GM18498 (cell line): ENCODE measurements around the gene FOXO1.

ENCODE experiments used
- ATAC-seq: cut with Tn5 transposase; IDR thresholded peaks from one replicate; pipeline ENCODE4 v1.9.1; 2021; ENCODE audit warnings: mild to moderate bottlenecking, moderate library complexity; ENCODE audit not compliant: unreplicated experiment

Gene FOXO1

DNA sequence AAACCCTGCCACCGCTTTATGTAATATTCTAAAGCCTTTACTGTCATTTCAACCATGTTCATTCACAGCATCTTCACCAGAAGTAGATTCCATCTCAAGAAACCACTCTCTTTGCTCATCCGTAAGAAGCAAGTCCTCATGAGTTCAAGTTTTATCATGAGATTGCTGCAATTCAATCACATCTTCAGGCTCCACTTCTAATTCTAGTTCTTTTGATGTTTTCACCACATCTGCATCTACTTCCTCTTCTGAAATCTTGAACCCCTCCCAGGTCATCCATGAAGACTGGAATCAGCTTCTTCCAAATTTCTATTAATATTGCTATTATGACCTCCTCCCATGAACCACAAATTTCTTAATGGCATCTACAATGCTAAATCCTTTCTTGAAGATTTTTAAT lies 83.9 kb downstream of the FOXO1 start:
- no peak for ATAC-seq

DNA sequence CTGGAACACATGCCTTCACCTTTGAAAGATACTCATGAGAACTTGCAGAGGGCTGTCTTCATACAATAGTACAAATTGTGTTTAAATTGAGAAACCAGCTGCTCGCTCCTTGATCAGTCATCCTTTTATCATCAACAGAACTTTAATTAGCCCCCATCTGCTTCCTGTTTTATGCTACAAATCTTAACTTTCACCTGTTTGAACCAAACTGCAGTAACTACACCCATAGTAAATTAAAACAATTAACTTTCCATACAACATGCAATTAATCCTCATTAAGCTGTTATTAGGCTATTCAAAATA lies 85.2 kb downstream of the FOXO1 start:
- no peak for ATAC-seq

DNA sequence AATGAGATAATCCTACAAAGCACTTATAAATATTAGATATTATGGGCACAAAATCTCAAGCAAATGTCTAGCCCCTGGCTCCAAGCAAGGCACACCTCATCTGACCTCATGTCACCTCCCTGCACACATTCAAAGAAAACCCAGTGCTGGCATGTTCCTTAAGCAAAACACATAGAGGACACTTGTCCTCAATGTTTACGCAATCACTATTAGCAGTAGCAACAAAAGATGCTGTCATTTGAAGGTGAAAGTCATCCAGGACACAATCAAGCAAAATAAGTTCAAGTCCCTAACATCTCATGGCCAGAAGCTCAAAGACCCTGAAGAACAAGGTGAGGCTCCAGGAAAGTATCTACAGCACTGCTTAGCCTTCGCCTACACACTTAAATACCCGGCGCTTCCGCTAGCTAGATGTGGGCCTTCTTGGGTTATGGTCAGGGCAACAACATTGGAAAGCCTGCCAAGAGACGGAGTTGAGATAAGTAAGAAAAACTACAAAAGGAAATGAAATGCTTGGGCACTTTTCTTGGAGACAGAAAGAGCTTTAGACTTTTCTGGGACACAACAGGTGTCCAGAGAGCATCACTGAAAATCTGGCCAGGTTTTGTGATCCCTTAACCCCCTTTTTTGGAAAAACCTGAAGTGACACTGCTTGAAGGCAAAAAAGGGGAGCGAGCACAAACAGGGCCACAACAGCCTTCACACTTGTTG lies 85.7 kb downstream of the FOXO1 start:
- ATAC-seq: no peak

DNA sequence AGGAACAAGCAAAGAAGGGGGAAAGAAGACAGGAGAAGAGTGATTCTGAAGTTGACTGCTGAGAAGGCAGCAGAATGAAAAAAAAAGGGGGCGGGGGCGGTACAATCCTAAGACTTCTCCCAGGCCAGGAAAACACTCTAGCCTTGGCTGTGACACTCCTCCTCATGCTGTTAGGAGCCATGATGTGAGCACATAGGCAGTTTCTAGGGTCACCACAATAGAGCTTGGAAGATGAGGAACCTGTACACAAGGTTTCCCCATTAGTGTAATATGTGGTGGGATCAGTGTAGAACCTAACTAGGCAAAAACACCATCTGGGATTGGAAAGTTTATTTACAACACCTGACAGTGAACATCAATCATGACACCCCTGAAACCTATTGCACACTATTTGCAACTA lies 86.9 kb downstream of the FOXO1 start:
- ATAC-seq: no peak

DNA sequence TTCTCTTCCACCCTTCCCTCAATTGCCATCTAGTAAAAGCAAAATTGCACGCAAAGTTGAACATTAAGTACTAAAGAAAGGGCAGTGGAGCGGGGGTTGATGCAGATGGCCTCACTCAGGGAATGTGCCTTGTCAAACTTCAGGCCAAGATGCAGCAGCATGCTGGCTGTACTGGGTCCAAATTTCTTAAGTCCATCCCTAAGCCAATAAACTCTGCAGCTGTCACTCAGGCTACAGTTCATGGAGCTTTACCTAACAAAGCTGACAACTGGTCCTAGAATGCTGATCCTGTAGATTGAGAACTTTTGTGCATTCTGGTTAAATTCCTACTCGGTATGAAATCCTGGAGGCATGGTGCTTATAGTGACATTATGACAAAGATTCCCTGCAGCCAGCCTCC lies 88.4 kb downstream of the FOXO1 start:
- no peak for ATAC-seq

DNA sequence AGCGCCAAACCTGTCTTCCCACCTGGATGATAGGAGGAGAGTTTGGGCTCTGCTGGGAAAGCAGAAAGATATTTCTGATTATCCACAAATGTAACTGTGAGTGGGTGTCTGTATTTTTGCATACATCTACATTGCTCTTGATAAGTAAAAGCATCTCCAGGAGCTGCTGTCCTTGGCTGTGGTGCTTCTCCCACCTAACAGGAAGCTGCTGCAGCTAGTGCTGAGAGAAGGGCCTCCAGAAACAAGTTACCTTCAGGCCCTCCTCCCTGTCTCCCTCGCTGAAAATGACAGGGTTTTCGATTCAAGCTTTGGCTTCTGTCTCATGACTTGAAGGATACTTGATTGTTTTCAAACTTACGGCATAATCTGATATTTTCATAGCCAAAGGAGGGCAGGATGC lies 90.1 kb downstream of the FOXO1 start:
- ATAC-seq: no peak

DNA sequence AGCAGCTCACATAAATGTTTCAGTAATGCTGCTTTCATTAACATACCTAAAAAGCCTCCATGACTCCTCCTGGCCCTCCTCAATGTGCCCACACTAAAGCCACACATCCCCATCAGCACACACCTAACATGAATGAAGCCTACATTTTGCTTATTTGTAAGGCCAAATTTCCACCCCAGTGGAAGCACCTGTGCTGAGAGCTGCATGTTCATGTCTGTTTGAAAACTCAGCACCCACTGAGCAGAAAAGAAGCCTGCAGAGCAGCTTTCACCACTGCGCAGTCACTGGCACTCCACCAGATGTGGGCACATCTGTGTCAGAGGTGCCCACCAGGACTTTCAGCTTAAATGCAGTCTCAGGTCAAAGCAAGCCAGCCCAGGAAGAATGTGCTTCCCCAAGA lies 93.5 kb downstream of the FOXO1 start:
- no peak for ATAC-seq

DNA sequence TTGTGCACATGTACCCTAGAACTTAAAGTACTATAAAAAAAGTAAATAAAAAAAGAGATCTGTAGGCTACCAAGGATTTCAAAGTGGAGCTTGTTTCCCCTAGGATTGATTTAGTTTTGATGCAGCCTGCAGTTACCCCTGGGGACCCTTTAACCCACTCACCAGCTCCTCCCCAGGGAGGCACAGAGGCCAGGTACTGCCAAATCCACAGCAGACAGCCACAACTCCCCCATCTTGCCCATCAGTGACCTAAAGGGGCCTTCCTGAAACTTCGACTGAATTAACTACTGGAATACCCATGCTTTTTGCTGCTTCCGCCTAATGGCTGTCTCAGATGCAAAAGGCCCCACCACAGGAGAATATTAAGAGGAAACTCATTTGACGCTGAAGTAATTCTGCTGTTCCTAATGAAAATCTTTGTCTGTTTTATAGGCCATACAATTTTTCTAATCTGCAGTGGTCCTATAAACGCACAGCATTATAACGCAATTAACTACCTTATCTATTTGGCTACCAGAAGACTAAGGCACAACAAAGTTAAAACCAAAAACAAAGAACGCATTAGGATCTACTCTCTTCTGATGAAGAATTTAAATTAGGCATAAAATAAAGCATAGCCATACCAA lies 95.0 kb downstream of the FOXO1 start:
- ATAC-seq: no peak

DNA sequence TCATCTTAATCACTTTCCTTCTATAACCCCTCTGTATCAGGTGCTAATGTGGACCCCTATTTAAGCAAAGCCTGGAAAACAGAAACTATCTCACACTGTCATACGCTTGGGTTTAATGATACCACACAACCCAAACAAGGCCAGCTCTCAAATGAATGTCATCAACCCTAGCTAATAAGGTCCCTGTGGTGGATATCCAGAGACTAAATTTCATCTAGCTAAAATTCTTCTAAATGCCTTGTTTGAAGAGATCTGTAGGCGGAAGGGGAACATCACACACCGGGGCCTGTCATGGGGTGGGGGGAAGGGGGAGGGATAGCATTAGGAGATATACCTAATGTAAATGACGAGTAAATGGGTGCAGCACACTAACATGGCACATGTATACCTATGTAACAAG lies 95.5 kb downstream of the FOXO1 start:
- no peak for ATAC-seq

DNA sequence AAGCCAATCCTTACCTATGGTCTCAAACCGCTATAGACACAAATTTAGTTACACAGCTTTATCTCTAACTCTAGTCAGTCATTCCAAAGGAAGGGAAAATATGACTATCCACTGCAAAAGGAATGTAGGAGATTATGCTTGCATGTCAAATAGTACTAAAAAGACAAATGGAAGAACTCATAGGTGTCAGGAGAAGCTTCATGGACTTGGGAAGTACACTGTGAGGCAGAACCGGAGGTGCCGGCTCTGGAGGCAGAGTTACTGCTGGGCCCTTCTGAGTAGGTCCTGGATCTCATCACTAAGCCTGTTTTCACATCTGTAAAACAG lies 97.5 kb downstream of the FOXO1 start:
- no peak for ATAC-seq

DNA sequence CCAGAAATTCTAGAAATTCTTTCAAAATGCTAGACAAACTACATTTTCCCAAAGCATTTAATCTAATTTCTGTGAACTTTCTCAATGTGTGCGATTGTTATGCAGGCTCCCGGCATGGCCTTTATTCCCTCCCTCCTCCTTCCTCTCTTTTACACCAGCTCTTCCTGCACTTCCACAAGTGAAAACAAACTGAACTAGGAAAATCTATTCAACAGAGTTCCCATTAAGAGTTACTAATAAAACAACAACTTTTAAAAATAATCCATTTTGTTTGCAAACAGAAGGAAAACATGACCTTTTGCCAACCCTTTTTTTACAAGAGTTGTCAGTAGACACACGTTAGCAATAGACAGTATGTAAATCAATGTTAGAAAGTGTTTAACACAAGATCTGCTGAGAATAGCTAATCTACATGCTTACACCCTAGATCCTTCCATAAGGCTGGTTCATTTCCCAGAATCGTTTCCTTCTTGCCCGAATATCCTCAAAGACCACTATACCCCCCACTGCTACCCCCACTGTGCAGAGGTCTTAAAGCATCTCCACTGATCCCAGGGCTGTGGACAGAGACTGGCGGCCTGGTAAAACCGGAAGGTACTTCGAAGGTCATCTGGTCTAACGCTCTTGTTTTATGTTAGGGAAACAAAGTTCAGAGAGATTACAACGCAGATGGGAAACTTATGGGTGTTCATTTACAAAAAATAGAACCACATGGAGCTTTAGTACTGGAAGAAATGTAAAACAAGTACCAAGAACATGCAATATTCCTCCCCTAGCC lies 98.0 kb downstream of the FOXO1 start:
- no peak for ATAC-seq

DNA sequence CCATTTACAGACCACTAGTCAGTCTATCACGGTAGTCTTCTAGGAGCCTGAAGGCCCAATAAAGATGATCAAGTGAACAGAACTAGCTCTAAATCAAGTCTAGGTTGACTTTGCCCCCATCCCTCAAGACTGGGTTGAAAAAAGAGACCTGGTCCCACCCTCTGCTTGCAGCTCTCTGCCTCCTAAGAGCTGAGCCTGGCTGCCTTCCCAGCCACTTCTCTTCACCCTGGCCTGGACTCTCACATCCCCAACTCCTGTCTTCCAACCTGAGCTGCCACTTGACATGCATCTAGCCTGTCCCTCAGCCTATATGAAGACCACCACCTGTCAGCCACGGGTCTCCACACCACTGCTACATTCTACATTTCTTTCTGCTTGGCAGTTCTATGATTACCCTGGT lies 99.6 kb downstream of the FOXO1 start:
- no peak for ATAC-seq

DNA sequence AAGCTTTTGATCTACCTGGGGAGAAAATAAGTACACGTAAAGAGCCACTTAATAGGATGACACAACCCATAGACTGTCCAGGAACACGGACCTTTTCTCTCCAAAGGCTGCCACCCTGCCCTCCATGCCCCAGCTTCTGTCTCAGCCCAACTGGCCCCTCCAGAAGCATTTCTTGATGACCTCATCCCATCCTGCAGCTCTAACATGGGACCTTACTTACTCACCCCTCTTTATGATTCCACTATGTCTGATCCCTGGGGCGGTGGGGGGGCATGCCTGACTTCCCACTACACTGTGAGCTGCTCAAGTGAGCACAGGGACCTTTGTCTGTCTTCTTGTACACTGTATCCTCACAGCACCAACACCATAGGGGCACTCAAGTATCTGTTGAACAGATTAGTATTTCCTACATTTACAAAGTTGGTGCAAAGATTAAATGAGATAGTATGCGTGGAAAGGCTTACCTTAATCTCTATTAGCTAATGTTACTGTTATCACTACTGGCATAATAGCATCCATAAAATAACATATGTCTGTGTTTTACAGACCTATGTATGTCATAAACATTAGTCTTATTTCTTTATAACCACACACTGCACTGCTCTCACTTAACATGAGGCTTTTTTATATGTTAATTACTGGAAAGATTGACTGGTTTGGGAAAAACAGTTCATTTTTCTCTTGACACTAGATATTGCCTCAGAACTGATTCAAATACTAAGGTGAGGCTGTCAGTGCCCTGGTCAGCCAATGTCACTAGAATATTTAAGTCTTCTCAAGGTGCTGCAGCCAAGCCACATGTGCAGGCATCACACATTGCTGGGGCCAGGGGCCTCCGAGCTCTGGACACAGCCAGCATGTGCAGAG lies 100.9 kb downstream of the FOXO1 start:
- no peak for ATAC-seq

DNA sequence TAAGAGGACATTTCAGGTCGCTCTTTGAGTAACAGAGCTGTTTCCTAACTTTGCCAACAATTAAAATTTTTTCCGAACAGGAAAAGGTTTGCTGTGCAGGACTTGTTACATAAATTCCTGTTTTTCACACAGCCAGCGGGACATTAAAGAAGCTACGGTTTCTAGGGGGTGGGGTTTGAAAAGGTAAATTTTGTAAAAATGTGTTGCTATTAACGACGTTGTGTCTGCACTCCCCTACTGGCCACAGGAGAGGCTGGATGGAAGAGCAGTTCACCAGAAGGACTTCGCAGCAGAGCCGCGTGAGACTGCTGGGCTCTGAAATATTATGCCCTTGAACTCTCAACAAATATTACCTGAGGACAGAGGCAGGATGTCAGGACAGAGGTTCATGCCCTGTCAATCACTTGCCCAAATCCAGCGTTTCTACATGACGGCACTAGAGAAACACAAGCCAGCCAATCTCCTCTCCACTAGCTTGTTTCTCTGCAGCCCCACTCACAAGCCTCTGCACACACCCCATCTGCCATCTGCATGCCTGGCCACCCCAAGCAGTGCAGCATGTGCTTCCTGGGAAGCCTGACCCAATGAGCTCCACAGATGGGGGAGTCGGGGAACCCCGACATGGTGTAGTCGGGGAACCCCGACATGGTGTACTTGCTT lies 102.0 kb downstream of the FOXO1 start:
- no peak for ATAC-seq

DNA sequence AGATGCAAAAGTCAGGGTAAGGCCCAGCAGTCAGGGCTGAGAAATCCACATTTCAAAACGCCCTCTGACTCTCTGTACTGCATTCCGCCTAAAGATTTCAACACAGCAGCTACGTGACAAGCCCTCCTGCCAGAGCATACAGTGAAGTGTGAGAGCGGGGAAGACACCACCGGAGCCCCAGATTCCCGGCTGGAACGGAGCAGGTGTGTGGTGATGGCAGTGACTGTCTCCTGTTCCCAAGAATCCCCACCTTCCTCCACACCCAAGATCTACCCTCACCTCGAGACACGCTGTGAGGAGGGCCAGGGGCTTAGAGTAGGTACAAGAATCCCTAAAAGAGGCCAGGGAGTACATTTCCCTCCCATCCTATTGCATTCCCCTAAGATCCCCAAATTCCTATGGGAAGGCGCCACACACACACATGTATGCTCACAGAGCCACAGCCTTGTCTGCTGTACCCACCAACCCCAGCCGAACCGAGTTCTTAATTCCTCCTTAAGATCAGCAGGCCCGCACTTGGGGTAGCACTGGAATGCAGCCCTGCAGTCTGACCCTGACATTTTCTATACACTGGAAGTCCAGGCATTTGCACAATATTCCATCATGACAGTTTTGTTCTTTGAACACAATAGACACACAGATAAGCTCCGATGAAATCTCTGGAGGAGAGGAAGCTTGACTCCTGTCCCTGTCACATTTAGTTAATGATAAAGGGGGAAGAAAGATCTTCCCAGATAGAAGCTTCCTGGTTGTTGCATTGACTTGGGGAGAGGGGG lies 102.9 kb downstream of the FOXO1 start:
- ATAC-seq: no peak

DNA sequence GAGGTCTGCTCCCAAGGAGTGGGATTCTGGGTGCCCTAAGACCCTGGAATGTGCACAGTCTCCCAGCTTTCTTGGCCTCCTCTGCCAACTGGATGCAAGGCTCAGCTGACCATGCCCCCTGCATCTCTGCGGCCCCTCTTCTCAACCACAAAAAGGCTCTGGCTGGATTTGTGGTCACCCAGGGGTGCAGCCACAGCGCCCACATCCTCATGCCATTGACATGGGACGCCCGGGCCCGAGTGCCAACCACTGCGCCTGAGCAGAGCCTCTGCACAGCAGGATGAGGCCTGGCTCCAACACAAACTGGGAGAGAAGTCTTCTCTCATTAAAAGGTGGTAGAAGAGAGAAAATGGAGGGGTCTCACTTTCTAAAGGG lies 103.5 kb downstream of the FOXO1 start:
- no peak for ATAC-seq

DNA sequence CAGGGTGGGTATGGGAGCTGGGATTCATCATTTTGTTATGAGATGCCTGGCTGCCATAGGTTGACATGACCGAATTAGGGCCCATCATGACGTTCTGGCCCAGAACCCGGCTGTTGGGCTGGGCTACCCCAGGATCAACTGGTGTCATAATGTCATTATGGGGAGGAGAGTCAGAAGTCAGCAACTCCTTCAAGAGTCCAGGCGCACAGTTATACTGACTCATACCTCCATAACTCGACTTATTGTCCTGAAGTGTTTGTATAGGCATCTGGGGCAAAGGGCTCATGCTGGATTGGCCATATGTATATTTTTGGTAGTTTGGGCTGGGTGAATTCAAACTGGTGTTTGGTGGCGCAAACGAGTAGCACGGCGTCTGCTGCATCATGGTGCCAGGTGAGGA lies 106.5 kb downstream of the FOXO1 start:
- ATAC-seq: no peak

DNA sequence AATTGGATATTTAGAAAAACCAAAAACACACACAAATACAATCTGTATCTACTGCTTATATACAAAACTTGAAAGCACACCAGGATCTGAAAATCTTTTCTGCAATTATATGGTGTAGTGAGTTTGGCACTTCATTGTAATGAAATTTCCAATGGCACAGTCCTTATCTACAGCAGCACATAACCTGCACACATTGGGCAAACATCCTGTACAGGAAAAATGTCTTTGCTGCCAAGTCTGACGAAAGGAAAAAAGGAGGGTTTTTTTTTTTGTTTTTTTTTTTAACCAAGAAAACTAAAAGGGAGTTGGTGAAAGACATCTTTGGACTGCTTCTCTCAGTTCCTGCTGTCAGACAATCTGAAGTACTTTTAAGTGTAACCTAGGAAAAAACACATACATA lies 107.8 kb downstream of the FOXO1 start:
- no peak for ATAC-seq

DNA sequence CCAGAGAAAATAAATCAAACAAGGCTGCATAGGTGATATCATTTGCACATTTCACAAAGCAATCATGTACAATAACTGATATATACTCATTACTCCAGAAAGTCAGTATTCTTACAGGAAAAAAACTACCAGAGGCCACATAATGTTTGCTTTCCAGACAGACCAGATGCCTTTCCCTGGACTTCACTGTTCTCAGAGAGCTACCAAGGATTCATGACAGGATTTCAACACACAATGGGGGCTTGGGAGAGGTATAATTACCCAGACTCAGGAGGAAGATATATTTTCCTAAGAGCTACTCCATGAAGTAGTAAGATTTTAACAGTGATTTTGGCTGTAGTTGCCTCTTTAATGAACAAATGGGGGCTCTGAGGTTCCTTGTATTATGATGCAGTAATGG lies 110.0 kb downstream of the FOXO1 start:
- ATAC-seq: no peak

DNA sequence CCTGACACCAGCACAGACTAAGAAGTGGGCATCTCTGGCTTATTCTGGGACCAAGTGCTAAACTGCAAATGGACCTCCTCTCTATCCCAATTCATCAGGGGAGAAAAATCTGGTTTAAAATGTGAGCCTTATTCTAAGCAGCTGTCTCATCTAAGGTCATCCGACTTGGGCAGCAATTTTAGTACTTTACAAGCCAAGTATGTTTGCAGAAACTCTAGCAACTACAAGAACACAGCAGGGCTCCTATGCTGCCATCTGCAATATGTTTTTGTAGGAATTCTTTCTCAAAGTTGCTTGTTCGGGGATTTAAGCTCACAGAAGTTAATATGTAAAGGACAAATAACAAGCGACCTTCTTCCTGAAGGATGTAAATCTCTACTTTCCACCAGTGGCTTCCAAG lies 113.1 kb downstream of the FOXO1 start:
- ATAC-seq: no peak
